HG03558 (cell line): ENCODE measurements around the gene MYO9A.
"Not testable (repeated sequence)": the region's sequence is repeated elsewhere in the genome, so short reads cannot be mapped to it uniquely, and the experiment has no call there.

Source experiments
- ATAC-seq: cut with Tn5 transposase; IDR thresholded peaks from one replicate; pipeline ENCODE4 v1.9.1; 2021; ENCODE audit warnings: moderate number of reproducible peaks; ENCODE audit not compliant: unreplicated experiment; ENCODE audit errors: extremely low read depth

MYO9A gene

GRCh38 chr15:72050700-72051099, 67.2 kb downstream of the MYO9A start:
- no peak for ATAC-seq

DNA sequence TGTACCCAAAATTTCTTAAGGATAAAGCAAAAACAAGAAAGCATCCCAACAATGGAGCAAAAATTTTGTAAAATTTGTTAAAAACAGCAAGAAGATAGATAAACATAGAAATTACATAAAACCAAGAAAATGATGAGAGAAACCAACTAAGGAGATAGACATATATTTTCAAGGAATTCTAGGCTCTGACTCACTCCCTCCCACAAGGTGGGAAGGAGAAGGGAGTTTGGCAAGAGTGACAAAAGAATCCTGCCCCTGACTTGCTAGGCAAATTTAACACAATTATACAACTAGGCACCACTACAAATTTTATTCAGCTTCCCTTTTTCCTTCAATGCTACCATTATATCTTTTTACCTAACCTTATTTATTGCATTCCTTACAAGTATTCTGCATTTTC, 70.9 kb downstream of the MYO9A start:
- no peak for ATAC-seq

DNA sequence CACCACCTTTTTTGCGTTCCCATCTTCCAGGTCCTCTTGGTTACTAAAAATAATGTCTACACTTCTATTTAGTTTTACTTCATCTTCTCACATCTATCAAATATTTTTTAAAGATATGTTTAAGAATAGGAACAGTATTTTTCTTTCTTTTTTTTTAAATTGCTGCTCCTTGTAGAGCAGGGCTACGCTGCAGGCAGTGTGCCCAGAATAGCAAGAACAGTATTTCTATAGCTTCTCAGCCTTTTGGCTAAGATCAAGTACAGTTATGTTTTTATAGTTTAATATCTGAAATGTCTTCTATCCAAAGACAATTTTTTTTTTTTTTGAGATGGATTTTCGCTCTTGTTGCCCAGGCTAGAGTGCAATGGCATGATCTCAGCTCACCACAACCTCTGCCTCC, 73.0 kb downstream of the MYO9A start:
- ATAC-seq, result no peak

DNA sequence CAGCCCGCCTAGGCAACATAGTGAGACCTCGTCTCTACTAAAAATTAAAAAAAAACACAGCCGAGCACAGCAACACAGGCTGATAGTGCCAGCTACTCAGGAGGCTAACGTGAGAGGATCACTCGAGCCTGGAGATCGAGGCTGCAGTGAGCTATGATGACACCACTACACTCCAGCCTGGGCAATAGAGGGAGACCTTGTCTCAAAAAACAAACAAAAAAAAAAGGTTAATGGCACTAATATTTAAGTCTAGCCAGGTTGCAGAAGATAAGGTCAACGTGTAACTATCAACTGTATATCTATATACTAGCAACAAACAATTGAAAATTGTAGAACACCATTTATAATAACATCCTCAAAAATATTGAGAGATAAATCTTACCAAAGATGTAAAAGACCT, 75.1 kb downstream of the MYO9A start:
- ATAC-seq, result no peak

DNA sequence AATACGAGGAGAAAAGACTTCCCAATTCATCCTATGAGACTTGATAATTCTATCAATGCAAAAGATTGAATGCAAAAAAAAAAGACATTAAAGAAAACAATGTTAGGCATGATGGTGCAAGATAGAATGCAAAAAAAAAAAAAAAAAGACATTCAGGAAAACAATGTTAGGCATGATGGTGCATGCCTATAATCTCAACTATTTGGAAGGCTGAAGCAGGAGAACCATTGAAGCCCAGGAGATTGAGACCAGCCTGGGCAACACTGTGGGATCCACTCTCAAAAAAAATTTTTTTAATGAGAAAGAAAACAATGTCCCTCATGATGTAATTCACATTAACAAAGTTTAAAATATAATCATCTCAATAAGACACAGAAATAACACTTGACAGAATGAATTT, 75.9 kb downstream of the MYO9A start:
- ATAC-seq, result no peak

GRCh38 chr15:72037321-72037720, 80.6 kb downstream of the MYO9A start:
- no peak for ATAC-seq

- no peak for ATAC-seq
These were observed 82.9 kb downstream of the MYO9A start for GRCh38 chr15:72034859-72035650.

DNA sequence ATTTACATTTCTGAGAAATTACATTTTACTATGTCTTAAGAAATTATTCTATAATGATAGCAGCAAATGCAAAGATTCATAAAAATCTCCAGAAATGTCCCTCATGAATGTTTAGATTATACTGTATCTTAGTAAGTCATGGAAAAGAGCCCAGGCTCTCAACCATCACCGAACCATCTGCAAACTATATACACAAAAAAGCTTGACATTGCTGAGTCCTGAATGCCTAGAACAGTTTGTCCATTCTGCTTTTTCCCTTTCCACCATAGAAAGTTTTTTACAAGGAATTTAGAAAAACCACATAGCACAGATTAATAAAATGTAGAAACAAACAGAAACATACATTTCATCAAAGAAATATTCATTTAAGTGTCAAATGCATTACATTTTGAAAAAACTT, 83.6 kb downstream of the MYO9A start:
- ATAC-seq, result no peak

- no peak for ATAC-seq
These were observed 84.2 kb downstream of the MYO9A start for GRCh38 chr15:72033711-72034110.

- ATAC-seq, result no peak
These were observed 84.7 kb downstream of the MYO9A start for GRCh38 chr15:72033285-72033684.

DNA sequence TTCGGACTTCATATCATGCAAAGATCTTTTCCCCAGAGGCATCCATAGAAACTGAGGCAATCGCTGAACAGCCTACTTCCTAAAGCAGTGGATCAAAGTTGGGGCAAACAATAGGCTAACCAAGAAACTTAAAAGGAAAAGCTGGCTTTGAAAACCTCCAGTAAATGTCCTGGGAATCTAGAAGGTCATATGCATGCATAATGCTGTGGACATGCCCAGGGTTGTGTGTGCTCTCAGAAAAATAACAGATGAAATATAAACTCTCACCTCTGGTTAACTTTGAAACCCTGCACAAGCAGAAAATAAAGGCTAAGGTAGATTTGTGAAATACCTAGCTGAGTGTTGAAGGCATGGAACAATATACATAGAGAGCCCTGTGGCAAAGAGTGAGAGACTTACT, 96.3 kb downstream of the MYO9A start:
- ATAC-seq, result no peak

- no peak for ATAC-seq
These were observed 97.2 kb downstream of the MYO9A start for GRCh38 chr15:72020799-72021198.

DNA sequence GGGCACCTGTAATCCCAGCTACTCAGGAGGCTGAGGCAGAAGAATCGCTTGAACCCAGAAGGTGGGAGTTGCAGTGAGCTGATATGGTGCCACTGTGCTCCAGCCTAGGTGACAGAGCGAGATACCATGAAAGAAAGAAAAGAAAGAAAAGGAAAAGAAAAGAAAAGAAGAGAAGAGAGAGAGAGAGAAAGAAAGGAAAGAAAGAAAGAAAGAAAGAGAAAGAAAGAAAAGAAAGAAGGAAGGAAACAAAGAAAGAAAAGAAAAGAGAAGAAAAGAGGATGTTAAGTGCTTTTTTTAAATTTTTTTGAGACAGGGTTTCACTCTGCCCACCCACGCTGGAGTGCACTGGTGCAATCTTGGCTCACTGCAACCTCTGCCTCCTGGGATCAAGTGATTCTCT, 103.4 kb downstream of the MYO9A start:
- not testable (repeated sequence) for ATAC-seq

DNA sequence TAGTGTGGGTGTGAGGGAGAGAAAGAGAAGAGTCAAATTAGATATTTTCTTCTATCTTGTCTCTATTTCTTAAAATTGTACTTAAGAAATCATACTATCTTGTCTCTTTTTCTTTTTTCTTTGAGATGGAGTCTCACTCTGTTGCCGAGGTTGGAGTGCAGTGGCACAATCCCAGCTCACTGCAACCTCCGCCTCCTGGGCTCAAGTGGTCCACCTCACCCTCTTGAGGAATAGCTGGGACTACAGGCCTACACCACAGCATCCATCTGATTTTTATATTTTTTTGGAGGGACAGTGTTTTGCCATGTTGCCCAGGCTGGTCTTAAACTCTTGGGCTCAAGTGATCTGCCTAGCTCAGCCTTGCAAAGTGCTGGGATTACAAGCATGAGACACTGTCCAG, 104.2 kb downstream of the MYO9A start:
- ATAC-seq, result no peak

- no peak for ATAC-seq
These were observed 106.5 kb downstream of the MYO9A start for GRCh38 chr15:72011302-72011942.

DNA sequence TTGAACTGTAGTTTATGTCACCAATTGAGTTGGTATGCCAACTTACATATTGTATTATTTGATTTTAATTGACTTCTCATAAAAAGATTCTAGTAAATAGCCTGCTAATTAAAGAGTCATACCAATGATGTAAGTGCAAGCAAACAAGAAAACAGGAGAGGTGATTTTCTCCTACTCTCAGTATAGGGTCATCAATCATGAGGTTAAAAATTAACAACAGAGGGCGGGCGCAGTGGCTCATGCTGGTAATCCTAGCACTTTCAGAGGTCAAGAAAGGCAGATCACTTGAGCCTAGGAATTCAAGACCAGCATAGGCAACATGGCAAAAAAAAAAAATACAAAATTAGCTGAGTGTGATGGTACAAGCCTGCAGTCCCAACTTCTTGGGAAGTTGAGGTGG, 108.7 kb downstream of the MYO9A start:
- no peak for ATAC-seq

DNA sequence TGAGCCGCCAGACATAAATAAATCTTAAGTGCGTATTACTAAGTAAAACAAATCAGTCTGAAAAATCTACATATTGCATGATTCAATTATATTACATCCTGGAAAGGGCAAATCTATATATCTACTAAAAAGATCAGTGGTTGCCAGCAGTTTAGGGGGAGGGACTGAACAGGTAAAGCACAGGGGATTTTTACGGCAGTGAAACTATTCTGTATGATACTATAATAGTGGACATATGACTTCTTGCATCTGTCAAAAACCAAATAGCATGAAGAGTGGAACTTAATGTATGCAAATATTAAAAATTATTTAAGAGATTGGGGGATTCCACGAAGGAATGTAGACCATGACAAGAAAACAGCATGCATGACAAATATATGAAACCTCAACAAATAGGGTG, 111.6 kb downstream of the MYO9A start:
- ATAC-seq, result no peak

DNA sequence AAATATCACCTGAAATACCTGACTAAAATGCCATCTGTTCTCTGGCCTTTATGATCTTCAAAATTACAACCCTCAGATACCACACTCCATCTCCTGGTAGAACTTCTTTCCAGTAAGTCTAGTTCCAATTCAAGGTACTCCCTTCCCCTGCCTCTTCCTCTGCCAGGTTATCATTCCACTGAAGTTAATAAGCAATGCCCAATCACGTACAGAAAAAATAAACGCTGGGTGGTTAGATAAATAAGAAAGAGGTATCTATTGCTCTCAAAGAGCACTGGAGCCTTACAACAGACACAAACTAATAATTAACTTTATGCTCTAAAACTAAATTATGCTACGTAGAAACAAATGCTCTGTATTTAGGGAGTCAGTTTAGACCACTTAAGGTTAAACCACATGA, 112.5 kb downstream of the MYO9A start:
- no peak for ATAC-seq

DNA sequence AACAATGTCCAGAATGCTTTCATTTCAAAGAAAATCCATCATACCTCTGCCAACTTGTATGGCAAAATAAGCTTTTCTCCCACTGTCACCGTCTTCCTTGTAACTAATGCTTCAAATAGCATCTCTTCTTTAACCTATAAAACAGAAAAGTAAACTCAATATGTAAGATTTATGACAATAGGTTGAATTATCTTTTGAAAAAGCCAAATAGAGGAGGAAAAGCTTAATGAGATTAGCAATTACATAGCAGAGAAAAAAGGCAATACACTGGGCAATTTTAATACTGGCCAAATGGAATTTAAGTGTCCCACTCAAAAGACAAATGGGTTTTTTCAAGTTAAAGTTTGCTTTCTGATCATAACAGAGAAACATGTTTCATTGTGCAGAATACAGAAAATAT, 118.1 kb downstream of the MYO9A start:
- ATAC-seq, result no peak

GRCh38 chr15:71998717-71999116, 119.2 kb downstream of the MYO9A start:
- not testable (repeated sequence) for ATAC-seq

GRCh38 chr15:71997691-71998090, 120.3 kb downstream of the MYO9A start:
- ATAC-seq, result no peak

DNA sequence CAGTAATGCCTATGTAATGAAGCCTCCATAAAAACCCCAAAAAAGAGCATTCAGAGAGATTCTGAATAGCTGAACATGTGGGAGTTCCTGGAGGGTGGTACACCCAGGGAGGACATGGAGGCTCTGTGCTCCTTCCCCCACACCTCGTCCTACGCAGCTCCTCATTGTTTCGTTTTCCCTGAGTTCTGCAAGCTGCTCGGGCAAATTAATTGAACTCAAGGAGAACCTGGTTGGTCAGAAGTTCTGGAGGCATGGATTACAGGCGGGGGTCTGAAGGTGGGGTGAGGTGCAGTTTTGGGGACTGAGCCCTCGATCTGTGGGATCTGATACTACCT, 142.2 kb downstream of the MYO9A start:
- no peak for ATAC-seq
